SH-SY5Y (cell line): Measurements from ENCODE around the gene KRT83.

ENCODE experiments used
- GATA2 ChIP-seq: IDR thresholded peaks from 2 replicates; pipeline ENCODE4 v1.6.1; 2011; ENCODE audit warnings: mild to moderate bottlenecking, low read depth, low read length
- GATA3 ChIP-seq: IDR thresholded peaks from 2 replicates; pipeline ENCODE4 v1.6.1; 2011; ENCODE audit warnings: low read depth, mild to moderate bottlenecking, low read length, moderate library complexity

DNA sequence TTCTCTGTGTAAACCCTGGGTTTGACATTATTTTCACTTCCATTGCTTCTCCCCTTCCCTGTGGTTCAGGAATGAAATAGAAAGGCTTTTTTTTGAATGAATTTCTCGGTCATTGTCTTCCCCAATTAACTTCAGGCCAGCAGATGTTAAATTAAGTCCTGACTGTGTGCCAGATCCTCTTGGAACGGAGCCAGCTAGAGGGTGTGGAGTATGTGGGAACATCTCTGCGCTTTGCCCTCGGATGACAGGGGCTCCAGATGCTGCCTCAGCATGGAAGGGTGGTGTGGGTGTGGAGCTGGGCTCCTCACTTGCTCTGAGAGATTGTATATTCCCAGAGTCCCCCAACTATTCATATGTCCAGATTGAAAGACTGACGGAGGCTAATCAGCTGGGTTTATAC, 33.0 kb upstream of the KRT83 start:
- TF ChIP-seq GATA2 = no peak
- TF ChIP-seq GATA3 = no peak
